HFFc6 (cell line): Measurements from ENCODE around the gene KCNAB1. TPM values are rescaled to one million over a fixed set of nuclear protein-coding genes. Genes with fewer than 3 reads are reported as not detected.

Experiments
- DNase-seq: peaks from one replicate; pipeline ENCODE4 v3.0.0-alpha.2; 2018
- H3K27ac Mint-ChIP-seq: 2 replicates; pipeline ENCODE4 v1.8.0; 2020; ENCODE audit warnings: mild to moderate bottlenecking, mixed read lengths
- H3K27me3 Mint-ChIP-seq: 2 replicates; pipeline ENCODE4 v1.8.0; 2021; ENCODE audit warnings: mild to moderate bottlenecking, moderate library complexity, mixed read lengths; ENCODE audit not compliant: insufficient read depth
- H3K36me3 Mint-ChIP-seq: 2 replicates; pipeline ENCODE4 v1.8.0; 2021; ENCODE audit warnings: low read depth, mixed read lengths
- H3K4me1 Mint-ChIP-seq: 2 replicates; pipeline ENCODE4 v1.8.0; 2020; ENCODE audit warnings: low read depth, mixed read lengths
- H3K4me3 Mint-ChIP-seq: 2 replicates; pipeline ENCODE4 v1.8.0; 2020; ENCODE audit warnings: mild to moderate bottlenecking, moderate library complexity, mixed read lengths
- H3K9me3 Mint-ChIP-seq: 2 replicates; pipeline ENCODE4 v1.8.0; 2020; ENCODE audit warnings: mild to moderate bottlenecking, mixed read lengths
- total RNA-seq, 6 experiments: library from RNA; stranded (reverse); fragmentation: NEBNext Ultra II Directional; extraction: Animal tissue kit (Norgen Biotek cat#: 25700); gene quantifications; 2 replicates in 1 of 6; 3 replicates in 5 of 6; pipeline ENCODE4 v1.2.3, GENCODE V29; 2021
- TF ChIP-seq, protein P1 (sequence below): fragments of 200-600 bp; sonication (generic); IDR thresholded peaks from 2 replicates; pipeline ENCODE4 v1.5.0; 2021; ENCODE audit warnings: antibody characterized with exemption, mild to moderate bottlenecking

KCNAB1 gene
- total RNA-seq, 6 experiments from 2014 or later, result not detected

GRCh38 chr3:156548041-156548687, 427.8 kb downstream of the KCNAB1 start:
- peaks cover 96% of the 10 kb centered on the region for H3K36me3 Mint-ChIP-seq
- TF ChIP-seq, protein P1, sequence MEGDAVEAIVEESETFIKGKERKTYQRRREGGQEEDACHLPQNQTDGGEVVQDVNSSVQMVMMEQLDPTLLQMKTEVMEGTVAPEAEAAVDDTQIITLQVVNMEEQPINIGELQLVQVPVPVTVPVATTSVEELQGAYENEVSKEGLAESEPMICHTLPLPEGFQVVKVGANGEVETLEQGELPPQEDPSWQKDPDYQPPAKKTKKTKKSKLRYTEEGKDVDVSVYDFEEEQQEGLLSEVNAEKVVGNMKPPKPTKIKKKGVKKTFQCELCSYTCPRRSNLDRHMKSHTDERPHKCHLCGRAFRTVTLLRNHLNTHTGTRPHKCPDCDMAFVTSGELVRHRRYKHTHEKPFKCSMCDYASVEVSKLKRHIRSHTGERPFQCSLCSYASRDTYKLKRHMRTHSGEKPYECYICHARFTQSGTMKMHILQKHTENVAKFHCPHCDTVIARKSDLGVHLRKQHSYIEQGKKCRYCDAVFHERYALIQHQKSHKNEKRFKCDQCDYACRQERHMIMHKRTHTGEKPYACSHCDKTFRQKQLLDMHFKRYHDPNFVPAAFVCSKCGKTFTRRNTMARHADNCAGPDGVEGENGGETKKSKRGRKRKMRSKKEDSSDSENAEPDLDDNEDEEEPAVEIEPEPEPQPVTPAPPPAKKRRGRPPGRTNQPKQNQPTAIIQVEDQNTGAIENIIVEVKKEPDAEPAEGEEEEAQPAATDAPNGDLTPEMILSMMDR, result no peak
- no peaks in the 10 kb centered on the region for H3K9me3 Mint-ChIP-seq
- peaks cover 100% of the 10 kb centered on the region for H3K4me1 Mint-ChIP-seq
- no peak for DNase-seq
- peak overlapping the region; percentile 97 for H3K27ac Mint-ChIP-seq
- peak overlapping the region; percentile 95 for H3K4me3 Mint-ChIP-seq
- no peaks in the 10 kb centered on the region; the same call in 1 of the 2 replicates for H3K27me3 Mint-ChIP-seq

GRCh38 chr3:156548902-156549301, 428.5 kb downstream of the KCNAB1 start:
- H3K27me3 Mint-ChIP-seq, result no peaks in the 10 kb centered on the region; the same call in 1 of the 2 replicates
- H3K27ac Mint-ChIP-seq, result peak overlapping the region; percentile 97
- H3K36me3 Mint-ChIP-seq, result peaks cover 99% of the 10 kb centered on the region
- no peak for DNase-seq
- no peaks in the 10 kb centered on the region for H3K9me3 Mint-ChIP-seq
- H3K4me1 Mint-ChIP-seq, result peaks cover 94% of the 10 kb centered on the region
- TF ChIP-seq, protein P1, result no peak
- peak overlapping the region; percentile 95 for H3K4me3 Mint-ChIP-seq

DNA sequence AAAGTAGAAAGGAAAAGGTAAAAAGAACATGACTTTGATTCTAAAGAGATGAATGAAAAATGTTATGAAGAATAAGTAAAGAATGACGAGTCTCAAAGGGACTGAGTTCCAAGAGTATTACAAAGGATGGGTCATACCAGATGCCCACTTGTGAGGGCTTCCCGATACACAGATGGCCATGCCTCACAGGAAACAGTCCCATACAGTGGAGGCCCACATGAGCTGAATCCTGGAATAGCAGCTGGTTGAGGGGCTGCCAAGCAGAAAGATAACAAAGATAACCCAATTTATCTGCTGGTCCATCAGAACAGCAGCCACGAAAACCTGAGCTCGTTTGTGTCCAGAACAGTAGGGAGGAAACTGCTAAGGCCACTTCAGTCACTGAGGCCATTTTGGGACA, 430.9 kb downstream of the KCNAB1 start:
- DNase-seq, result peak; percentile 57
- Mint-ChIP-seq H3K9me3 (no peaks in the 10 kb centered on the region), H3K27ac (peak overlapping the region; percentile 97), H3K36me3 (peaks cover 82% of the 10 kb centered on the region), H3K4me3 (peak overlapping the region; percentile 95), H3K4me1 (peaks cover 82% of the 10 kb centered on the region), H3K27me3 (no peaks in the 10 kb centered on the region; the same call in 1 of the 2 replicates)
- TF ChIP-seq, protein P1, result no peak

GRCh38 chr3:156551746-156552145, 431.4 kb downstream of the KCNAB1 start:
- TF ChIP-seq, protein P1, result no peak
- peak; percentile 80 for DNase-seq
- H3K4me1 Mint-ChIP-seq, result peaks cover 79% of the 10 kb centered on the region
- H3K27me3 Mint-ChIP-seq, result no peaks in the 10 kb centered on the region; the same call in 1 of the 2 replicates
- H3K4me3 Mint-ChIP-seq, result peak overlapping the region; percentile 95
- no peaks in the 10 kb centered on the region for H3K9me3 Mint-ChIP-seq
- peaks cover 78% of the 10 kb centered on the region for H3K36me3 Mint-ChIP-seq
- peak overlapping the region; percentile 97 for H3K27ac Mint-ChIP-seq

GRCh38 chr3:156552973-156553372, 432.6 kb downstream of the KCNAB1 start:
- peak overlapping the region; percentile 97 for H3K27ac Mint-ChIP-seq
- peak overlapping the region; percentile 95 for H3K4me3 Mint-ChIP-seq
- TF ChIP-seq, protein P1, result no peak
- no peak for DNase-seq
- H3K27me3 Mint-ChIP-seq, result no peaks in the 10 kb centered on the region; the same call in 1 of the 2 replicates
- no peaks in the 10 kb centered on the region for H3K9me3 Mint-ChIP-seq
- H3K4me1 Mint-ChIP-seq, result peaks cover 67% of the 10 kb centered on the region
- H3K36me3 Mint-ChIP-seq, result peaks cover 65% of the 10 kb centered on the region
